HG02759 (cell line): ENCODE results near the gene LCE1B.

ENCODE experiments used
- ATAC-seq: cut with Tn5 transposase; IDR thresholded peaks from one replicate; pipeline ENCODE4 v1.9.1; 2021; ENCODE audit warnings: mild to moderate bottlenecking, moderate library complexity; ENCODE audit not compliant: unreplicated experiment

LCE1B gene, protein sequence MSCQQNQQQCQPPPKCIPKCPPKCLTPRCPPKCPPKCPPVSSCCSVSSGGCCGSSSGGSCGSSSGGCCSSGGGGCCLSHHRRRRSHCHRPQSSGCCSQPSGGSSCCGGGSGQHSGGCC

DNA sequence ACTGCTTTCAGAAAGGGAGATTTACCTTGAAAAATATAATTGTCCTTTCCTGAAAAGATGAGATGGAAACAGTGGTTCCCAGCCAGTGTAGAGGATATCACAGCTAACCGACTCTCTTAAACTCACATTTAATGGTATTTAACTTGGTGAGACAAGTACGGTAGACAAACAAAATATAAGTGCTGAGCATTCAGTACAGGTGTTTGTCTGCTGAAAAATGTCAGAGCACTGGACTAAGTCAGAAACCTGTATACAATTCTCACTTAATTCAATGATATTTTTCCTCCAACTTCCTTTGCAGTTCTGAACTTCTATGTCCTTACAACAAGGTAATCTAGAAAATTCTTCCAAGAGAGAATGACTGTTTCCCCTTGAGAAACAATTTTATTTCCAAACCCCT is at the start of gene LCE1B:
Gene LCE1B, plus strand, starts transcription at position 301 of the 400 bp plus-strand sequence. CDS start 476 bp downstream, outside the sequence.
- no peak for ATAC-seq

DNA sequence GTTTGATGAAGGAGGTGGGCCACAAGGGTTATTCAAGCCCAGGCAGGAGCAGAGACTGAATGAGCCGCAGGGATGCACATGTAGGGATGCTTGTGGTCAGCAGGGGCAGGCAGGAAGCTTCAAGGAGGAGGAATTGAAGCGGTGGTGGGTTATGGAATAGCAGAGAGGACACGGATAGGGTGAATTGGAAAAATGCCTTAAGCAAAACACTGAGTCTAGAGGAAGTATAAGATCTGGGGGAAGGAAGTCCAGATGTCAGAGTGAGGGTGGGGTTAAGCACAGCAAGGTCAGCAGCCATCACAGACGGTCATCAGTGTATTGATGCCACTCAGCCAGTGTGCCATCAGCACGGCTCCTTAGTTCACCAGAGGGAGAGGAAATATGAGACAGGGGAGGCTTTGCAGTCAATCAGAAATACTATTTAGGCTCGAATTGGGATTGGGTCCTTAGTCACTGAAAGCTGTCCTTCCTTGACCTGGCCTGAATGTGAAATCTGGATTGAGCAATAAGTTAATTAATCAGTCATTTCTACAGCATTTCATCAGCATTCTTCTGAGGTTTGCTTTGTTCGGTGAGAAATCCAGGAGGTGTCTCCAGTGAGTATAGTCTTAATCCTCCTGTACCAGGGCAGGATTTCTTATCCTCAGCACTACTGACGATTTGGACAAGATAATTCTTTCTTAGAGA is 42.8 kb upstream of the LCE1B start:
- ATAC-seq = no peak

- no peak for ATAC-seq
Measured at GRCh38 chr1:152770411-152770810, 41.4 kb upstream of the LCE1B start.

- ATAC-seq = no peak
Measured at GRCh38 chr1:152774875-152775274, 36.9 kb upstream of the LCE1B start, which contains the start of gene LCE1F. Gene LCE1F (plus strand): TSS chr1:152775140. CDS start chr1:152776372, 1,232 bp downstream.

- no peak for ATAC-seq
Measured at GRCh38 chr1:152776361-152776760, 35.4 kb upstream of the LCE1B start.

GRCh38 chr1:152777510-152778137 is 34.1 kb upstream of the LCE1B start:
- ATAC-seq = no peak

- ATAC-seq = no peak
Measured at GRCh38 chr1:152783095-152783494, 28.7 kb upstream of the LCE1B start.

GRCh38 chr1:152786077-152786476 is 25.7 kb upstream of the LCE1B start, which contains the start of gene LCE1E:
Gene LCE1E (plus strand): TSS chr1:152786257. CDS start chr1:152787300, 1,043 bp downstream.
- no peak for ATAC-seq

DNA sequence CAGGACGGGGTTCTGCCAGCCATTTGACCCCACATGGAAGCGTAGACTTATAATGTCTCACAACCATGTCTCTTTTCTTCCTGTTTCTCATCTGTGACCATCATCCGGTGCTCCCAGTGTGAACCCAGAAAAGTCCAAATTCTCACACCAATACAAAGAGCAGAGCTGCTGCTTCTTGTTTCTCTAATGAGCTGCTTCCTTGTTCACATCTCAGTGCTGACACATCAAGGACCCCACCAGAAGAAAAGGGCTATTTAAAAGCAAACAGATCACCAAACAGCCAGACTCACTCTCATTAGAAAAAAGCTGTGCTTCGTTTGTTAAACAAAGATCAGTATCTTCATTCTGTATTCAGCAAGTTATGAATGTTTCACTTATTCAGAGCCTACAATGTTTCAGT is 16.1 kb upstream of the LCE1B start:
- no peak for ATAC-seq

- no peak for ATAC-seq
Measured at GRCh38 chr1:152796421-152796820, 15.3 kb upstream of the LCE1B start, which contains the start of gene LCE1D. Gene LCE1D (plus strand): TSS chr1:152796721. CDS start chr1:152797795, 1,074 bp downstream.

DNA sequence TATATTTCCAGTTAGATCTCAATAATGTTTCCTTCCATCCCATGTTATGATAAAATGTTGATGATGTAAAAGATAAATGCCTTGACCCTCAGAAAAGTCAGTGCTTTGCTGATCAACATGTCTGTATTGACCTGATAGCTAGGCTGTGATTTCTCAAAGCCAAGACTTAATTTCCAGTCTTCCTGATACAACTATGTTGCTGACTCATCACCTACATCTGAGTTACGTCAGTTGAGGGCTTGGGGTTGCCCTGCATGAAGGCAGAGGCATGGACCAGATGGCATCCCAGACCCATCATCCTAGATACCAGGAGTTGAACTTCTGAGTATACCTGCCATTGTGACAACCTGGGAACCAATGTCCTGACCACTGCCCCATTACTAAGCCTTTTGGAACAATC is 10.4 kb upstream of the LCE1B start:
- no peak for ATAC-seq

DNA sequence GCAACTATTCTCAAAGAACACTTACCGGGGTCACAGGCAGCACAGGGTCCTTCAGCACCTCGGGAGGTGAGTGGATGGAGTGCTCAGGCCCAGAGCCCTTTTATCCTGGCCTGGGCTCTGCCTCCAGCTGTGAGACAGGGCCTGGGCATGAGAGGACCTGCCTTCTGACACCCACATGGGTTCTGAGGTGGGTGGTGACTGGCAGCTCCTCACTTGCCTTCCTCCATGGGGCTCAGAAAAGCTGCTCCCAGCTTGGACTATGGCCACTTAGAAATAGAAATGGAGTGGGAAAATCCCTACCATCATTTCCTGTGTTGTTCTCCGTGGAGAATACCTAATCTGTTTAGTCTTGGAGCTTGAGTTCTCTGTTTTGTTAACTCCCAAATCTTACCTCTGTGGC is 5.2 kb upstream of the LCE1B start, which contains the start of gene LCE1C:
Gene LCE1C, minus strand, starts transcription at position 76 of the 400 bp plus-strand sequence. CDS start 1,173 bp downstream, outside the sequence.
- ATAC-seq = no peak

- ATAC-seq = no peak
Measured at GRCh38 chr1:152811050-152811449, 721 bp upstream of the LCE1B start.

- no peak for ATAC-seq
Measured at GRCh38 chr1:152817309-152817708, 5.5 kb downstream of the LCE1B start.

GRCh38 chr1:152823294-152823693 is 11.5 kb downstream of the LCE1B start:
- ATAC-seq = no peak

DNA sequence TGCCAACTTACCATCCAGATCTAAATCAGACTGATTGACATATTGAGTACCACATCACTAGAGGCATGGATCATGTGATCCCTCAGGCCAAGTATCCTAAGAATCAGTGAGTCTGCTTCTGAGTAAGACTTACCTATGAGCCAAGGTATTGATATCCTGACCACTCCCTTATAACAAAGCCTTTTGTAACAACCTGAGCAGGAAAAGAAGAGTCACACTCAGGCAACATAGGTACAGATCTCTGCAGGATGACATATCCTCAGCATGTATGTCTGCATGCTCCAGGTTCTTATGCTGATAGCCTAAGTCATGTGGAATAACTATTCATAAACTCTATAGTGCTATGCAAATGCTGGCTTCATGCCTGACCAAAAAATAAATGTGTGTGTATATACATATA is 13.2 kb downstream of the LCE1B start:
- ATAC-seq = no peak

DNA sequence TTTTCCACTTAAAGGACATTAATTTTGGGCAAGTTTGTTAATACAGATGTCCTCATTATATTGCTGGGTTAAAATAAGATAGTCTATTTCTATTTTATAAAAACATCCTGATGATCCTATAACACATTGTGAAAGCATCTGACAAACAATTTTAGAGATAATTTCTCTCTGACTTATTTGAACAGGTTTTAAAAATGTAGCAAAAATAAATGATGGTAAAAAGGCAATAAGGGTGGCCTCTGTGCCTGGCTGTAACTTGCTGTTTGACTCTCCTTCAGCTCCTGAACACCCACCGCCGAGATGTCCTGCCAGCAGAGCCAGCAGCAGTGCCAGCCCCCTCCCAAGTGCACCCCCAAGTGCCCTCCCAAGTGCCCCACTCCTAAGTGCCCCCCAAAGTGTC is 15.4 kb downstream of the LCE1B start, which contains the start of gene LCE1A:
Gene LCE1A, plus strand, starts transcription at position 301 of the 400 bp plus-strand sequence. Its CDS starts 0 bp downstream, at position 301.
- no peak for ATAC-seq

- ATAC-seq = no peak
Measured at GRCh38 chr1:152836870-152837269, 25.1 kb downstream of the LCE1B start.

DNA sequence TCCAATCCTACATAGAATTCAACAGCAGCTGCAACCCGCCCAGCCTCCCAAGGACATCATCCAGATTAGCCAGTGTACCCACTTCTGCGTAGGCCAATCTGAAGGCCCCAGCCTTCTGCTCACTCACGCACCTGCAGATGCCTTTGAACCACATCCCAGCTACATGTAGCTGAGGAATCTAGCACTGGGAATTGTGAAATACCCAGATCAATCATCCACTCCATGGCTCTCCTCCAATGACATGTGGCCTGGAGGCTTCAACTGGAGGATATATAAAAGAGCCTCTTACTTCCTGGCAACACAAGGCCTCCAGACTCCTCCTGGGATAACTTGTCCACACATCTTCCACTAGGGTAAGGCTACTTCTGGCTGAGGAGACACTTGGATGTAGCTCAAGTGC is 30.8 kb downstream of the LCE1B start, which contains the start of gene LCE6A:
Gene LCE6A, plus strand, starts transcription at position 301 of the 400 bp plus-strand sequence. CDS start 665 bp downstream, outside the sequence.
- ATAC-seq = no peak

GRCh38 chr1:152855661-152856060 is 43.9 kb downstream of the LCE1B start:
- ATAC-seq = no peak

DNA sequence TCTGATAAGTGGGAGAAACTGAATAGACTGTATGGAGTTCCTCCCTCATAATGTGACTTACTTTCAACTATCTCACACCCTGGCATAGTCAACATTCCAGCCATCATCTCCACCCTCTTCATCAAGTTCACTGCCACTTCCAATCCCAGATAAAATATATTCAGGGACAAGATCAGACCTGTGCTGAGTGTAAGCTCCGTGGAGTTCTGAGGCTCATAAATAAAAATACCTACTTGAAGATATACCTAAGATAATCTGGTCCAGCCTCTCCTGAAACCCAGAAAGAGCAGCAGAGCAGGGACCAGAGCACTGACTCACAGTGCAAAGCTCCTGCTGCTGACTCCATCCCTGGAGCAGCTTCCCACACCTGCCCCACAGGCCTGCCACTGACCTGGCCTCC is 46.3 kb downstream of the LCE1B start:
- no peak for ATAC-seq

DNA sequence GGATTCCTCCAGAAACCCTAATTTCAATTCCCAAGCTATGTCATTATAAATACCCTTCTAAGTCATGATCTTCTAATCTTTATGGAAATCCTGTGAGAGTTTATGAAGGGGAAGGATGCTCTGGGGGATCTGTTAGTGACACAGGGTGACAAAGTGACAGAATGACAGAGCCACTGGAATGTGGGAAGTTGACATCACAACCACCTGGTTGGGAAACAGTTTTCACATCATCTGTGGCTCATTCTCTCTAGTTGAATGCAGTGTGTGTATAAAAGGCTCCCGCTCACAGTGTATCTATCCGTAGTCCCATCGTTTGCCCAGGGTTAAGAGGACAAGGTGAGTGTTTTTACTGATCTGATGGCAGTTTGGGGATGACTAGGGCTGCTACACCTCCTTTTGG is 47.9 kb downstream of the LCE1B start, which contains the start of gene LCE7A:
Gene LCE7A, plus strand, starts transcription at position 301 of the 400 bp plus-strand sequence. CDS start 702 bp downstream, outside the sequence.
- ATAC-seq = no peak
